Transverse colon (tissue), 4 donors: Measurements from ENCODE around the gene ARPP21. TPM values are rescaled to one million over a fixed set of nuclear protein-coding genes. Genes with fewer than 3 reads are reported as not detected.

Experiments used
- DNase-seq: peaks from one replicate; pipeline ENCODE4 v3.0.0-alpha.2; 2019
- H3K27ac ChIP-seq, 4 donors: fragments of 200-600 bp; sonication (generic); 2 replicates each; pipeline ENCODE4 v1.5.1; 2016 to 2018; ENCODE audit warnings: inconsistent platforms in 4 of 4
- H3K27me3 ChIP-seq: fragments of 200-600 bp; sonication (generic); 2 replicates; pipeline ENCODE4 v1.5.1; 2017; ENCODE audit warnings: inconsistent platforms
- H3K36me3 ChIP-seq, 4 donors: fragments of 200-600 bp; sonication (generic); 2 replicates each; pipeline ENCODE4 v1.5.1; 2017 to 2019; ENCODE audit warnings: inconsistent platforms in 4 of 4
- H3K4me1 ChIP-seq, 4 donors: fragments of 200-600 bp; sonication (generic); 2 replicates each; pipeline ENCODE4 v1.5.1; 2017 to 2020; ENCODE audit warnings: inconsistent platforms in 4 of 4
- H3K4me3 ChIP-seq, 4 donors: fragments of 200-600 bp; sonication (generic); 1 replicate in 1 of 4; 2 replicates in 3 of 4; pipeline versions ENCODE4 v1.5.1 to v1.6.1; 2017 to 2019; ENCODE audit warnings: inconsistent platforms in 4 of 4
- H3K9me3 ChIP-seq, 2 donors: fragments of 200-600 bp; sonication (generic); 2 replicates each; pipeline ENCODE4 v1.5.1; 2017 to 2019; ENCODE audit warnings: inconsistent platforms in 2 of 2
- CTCF ChIP-seq, 5 experiments: fragments of 200-600 bp in 3 of 5; fragments of 450-650 bp in 2 of 5; sonication (generic) in 3 of 5; IDR thresholded peaks; 1 replicate in 2 of 5; 2 replicates in 3 of 5; pipeline ENCODE4 v1.5.1; 2016 to 2017; ENCODE audit warnings: antibody characterized with exemption in 5 of 5, inconsistent platforms in 3 of 5, mild to moderate bottlenecking in 2 of 5, moderate library complexity in 1 of 5
- EP300 ChIP-seq: sonication (generic); formaldehyde crosslinking; IDR thresholded peaks from one replicate; pipeline ENCODE4 v1.6.1; 2017; ENCODE audit warnings: antibody characterized with exemption, low read depth
- POLR2A ChIP-seq: fragments of 450-650 bp; IDR thresholded peaks from one replicate; pipeline ENCODE4 v1.6.1; 2016; ENCODE audit warnings: antibody characterized with exemption, mild to moderate bottlenecking, moderate library complexity
- POLR2AphosphoS5 ChIP-seq, 3 donors: sonication (generic); formaldehyde crosslinking; IDR thresholded peaks; one replicate each; pipeline ENCODE4 v1.6.1; 2016; ENCODE audit warnings: antibody characterized with exemption in 3 of 3
- WGBS, 2 donors: methylation state at CpG; one replicate each; pipeline ENCODE4 v1.1.5; 2018; ENCODE audit warnings: low coverage in 1 of 2; 5-methylcytosine and 5-hydroxymethylcytosine counted together
- in situ Hi-C, 4 donors: fragments of 200-750 bp; cut with MboI; loops; one replicate each; pipeline versions ENCODE4 v1.15.0 to v1.15.1; 2017; ENCODE audit warnings: low sequenced_read_pairs in 3 of 4, low pct_ligation_motif_present in 1 of 4, low pct_unique_long_range_greater_than_20kb in 1 of 4
- intact Hi-C: fragments of 100-400 bp; cut with DNase I; formaldehyde crosslinking; loops from one replicate; pipeline ENCODE4 v1.15.1; 2023; ENCODE audit warnings: low total_unique reads
- total RNA-seq, 4 donors: library from RNA; depleted of rRNA; stranded (reverse); fragments of >200 nt; gene quantifications; one replicate each; pipeline ENCODE4 v1.1.0, GENCODE V29; 2016

Gene ARPP21
- total RNA-seq, 4 donors from 2014 or later: 0.32 TPM; not detected in 3

GRCh38 chr3:35664460-35664919 lies 25.2 kb downstream of the ARPP21 start:
- no peak for TF ChIP-seq EP300
- TF ChIP-seq POLR2AphosphoS5 (IDR thresholded peaks at IDR 0.05): no peak
- TF ChIP-seq CTCF (IDR thresholded peaks at IDR 0.05): no peak
- no peak for TF ChIP-seq POLR2A
- no peaks in the 10 kb centered on the region for H3K4me1 ChIP-seq
- in situ Hi-C loops (no loop called here), intact Hi-C loops (no loop called here)
- no peaks in the 10 kb centered on the region for H3K27me3 ChIP-seq
- no peak overlapping the region for H3K27ac ChIP-seq
- no peaks in the 10 kb centered on the region for H3K9me3 ChIP-seq
- H3K4me3 ChIP-seq: no peak overlapping the region
- no peaks in the 10 kb centered on the region for H3K36me3 ChIP-seq
- no peak for DNase-seq
- 17% methylated on average over 14 of the region's 14 CpGs; no CpG with 5 or more reads in 1 of the 2 donors for WGBS, 2 donors

GRCh38 chr3:35665390-35666055 lies 26.2 kb downstream of the ARPP21 start:
- no peak for TF ChIP-seq POLR2A
- no peak for TF ChIP-seq POLR2AphosphoS5 (IDR thresholded peaks at IDR 0.05)
- TF ChIP-seq CTCF (IDR thresholded peaks at IDR 0.05): no peak
- TF ChIP-seq EP300: no peak
- no peaks in the 10 kb centered on the region for H3K27me3 ChIP-seq
- H3K36me3 ChIP-seq: no peaks in the 10 kb centered on the region
- in situ Hi-C loops (no loop called here), intact Hi-C loops (no loop called here)
- no peaks in the 10 kb centered on the region for H3K4me1 ChIP-seq
- H3K4me3 ChIP-seq: no peak overlapping the region
- H3K27ac ChIP-seq: no peak overlapping the region
- no peak for DNase-seq
- WGBS, 2 donors: 66 to 68% methylated on average over 3 of the region's 3 CpGs
- H3K9me3 ChIP-seq: no peaks in the 10 kb centered on the region

- no peaks in the 10 kb centered on the region for H3K27me3 ChIP-seq
- intact Hi-C loops (no loop called here), in situ Hi-C loops (no loop called here)
- H3K36me3 ChIP-seq: no peaks in the 10 kb centered on the region
- WGBS, 2 donors: 88 to 96% methylated on average over 1 of the region's 1 CpG
- no peak for TF ChIP-seq EP300
- no peak for TF ChIP-seq POLR2AphosphoS5 (IDR thresholded peaks at IDR 0.05)
- no peak for TF ChIP-seq CTCF (IDR thresholded peaks at IDR 0.05)
- no peak for TF ChIP-seq POLR2A
- no peak overlapping the region for H3K27ac ChIP-seq
- H3K4me3 ChIP-seq: no peak overlapping the region
- no peaks in the 10 kb centered on the region for H3K4me1 ChIP-seq
- DNase-seq: no peak
- no peaks in the 10 kb centered on the region for H3K9me3 ChIP-seq
These were observed 27.6 kb downstream of the ARPP21 start for GRCh38 chr3:35666888-35667287.

- WGBS, 2 donors: 70 to 79% methylated on average over 5 to 9 of the region's 9 CpGs
- in situ Hi-C loops: no loop called here
- DNase-seq: no peak
- Histone ChIP-seq H3K4me3 (no peak overlapping the region), H3K9me3 (no peaks in the 10 kb centered on the region), H3K27ac (no peak overlapping the region), H3K36me3 (no peaks in the 10 kb centered on the region), H3K27me3 (no peaks in the 10 kb centered on the region), H3K4me1 (no peaks in the 10 kb centered on the region)
- intact Hi-C loops: no loop called here
- no peak for TF ChIP-seq CTCF (IDR thresholded peaks at IDR 0.05)
- TF ChIP-seq EP300: no peak
- no peak for TF ChIP-seq POLR2AphosphoS5 (IDR thresholded peaks at IDR 0.05)
- TF ChIP-seq POLR2A: no peak
These were observed 31.2 kb downstream of the ARPP21 start for GRCh38 chr3:35670408-35670965.
